WERI-Rb-1 (cell line): ENCODE measurements around the gene SLC1A6.

Source experiments
- DNase-seq: peaks from one replicate; pipeline ENCODE4 v3.0.0-alpha.2; 2020
- H3K27ac ChIP-seq: fragments of 250-450 bp; sonication (Bioruptor Pico); 2 replicates; pipeline ENCODE4 v1.5.1; 2020; ENCODE audit warnings: mild to moderate bottlenecking, moderate library complexity
- H3K27me3 ChIP-seq: fragments of 250-450 bp; sonication (Bioruptor Pico); 2 replicates; pipeline ENCODE4 v1.5.1; 2021; ENCODE audit warnings: mild to moderate bottlenecking, low read depth, moderate library complexity; ENCODE audit not compliant: insufficient read depth, severe bottlenecking
- H3K36me3 ChIP-seq: fragments of 250-450 bp; sonication (Bioruptor Pico); 2 replicates; pipeline ENCODE4 v1.5.1; 2020; ENCODE audit warnings: mild to moderate bottlenecking, moderate library complexity
- H3K4me3 ChIP-seq: 2 replicates; pipeline ENCODE4 v1.5.1; 2011; ENCODE audit warnings: low read depth, mild to moderate bottlenecking, control low read depth, low read length
- H3K9me3 ChIP-seq: fragments of 250-450 bp; sonication (Bioruptor Pico); 2 replicates; pipeline ENCODE4 v1.5.1; 2021; ENCODE audit warnings: mild to moderate bottlenecking, moderate library complexity; ENCODE audit not compliant: severe bottlenecking
- TF ChIP-seq, protein P1 (sequence below): IDR thresholded peaks from 2 replicates; pipeline ENCODE4 v1.5.1; 2011; ENCODE audit warnings: low read depth, mild to moderate bottlenecking, control low read depth, inconsistent platforms, low read length

SLC1A6 gene

DNA sequence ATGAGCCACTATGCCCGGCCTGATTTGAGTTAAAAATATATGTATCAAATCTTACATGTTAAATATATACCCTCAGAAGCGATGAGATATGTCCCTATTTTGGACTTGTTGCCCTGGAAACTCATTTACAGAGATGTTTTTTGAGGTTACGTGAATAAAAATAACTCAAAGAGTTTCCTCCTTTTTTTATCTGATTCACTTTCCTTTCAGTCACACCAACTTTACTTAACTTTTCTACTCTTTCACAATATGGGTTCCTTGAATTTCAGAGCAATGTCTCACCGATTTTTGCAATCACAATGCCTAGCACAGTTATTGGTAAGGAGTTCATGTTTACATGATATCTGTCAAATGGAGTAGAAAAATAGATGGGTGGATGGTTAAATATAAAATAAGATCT, 36.1 kb downstream of the SLC1A6 start:
- Histone ChIP-seq H3K4me3 (no peak overlapping the region), H3K36me3 (no peaks in the 10 kb centered on the region), H3K9me3 (no peaks in the 10 kb centered on the region), H3K27ac (no peak overlapping the region), H3K27me3 (peaks cover 83% of the 10 kb centered on the region)
- TF ChIP-seq, protein P1, sequence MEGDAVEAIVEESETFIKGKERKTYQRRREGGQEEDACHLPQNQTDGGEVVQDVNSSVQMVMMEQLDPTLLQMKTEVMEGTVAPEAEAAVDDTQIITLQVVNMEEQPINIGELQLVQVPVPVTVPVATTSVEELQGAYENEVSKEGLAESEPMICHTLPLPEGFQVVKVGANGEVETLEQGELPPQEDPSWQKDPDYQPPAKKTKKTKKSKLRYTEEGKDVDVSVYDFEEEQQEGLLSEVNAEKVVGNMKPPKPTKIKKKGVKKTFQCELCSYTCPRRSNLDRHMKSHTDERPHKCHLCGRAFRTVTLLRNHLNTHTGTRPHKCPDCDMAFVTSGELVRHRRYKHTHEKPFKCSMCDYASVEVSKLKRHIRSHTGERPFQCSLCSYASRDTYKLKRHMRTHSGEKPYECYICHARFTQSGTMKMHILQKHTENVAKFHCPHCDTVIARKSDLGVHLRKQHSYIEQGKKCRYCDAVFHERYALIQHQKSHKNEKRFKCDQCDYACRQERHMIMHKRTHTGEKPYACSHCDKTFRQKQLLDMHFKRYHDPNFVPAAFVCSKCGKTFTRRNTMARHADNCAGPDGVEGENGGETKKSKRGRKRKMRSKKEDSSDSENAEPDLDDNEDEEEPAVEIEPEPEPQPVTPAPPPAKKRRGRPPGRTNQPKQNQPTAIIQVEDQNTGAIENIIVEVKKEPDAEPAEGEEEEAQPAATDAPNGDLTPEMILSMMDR = no peak
- DNase-seq = no peak

DNA sequence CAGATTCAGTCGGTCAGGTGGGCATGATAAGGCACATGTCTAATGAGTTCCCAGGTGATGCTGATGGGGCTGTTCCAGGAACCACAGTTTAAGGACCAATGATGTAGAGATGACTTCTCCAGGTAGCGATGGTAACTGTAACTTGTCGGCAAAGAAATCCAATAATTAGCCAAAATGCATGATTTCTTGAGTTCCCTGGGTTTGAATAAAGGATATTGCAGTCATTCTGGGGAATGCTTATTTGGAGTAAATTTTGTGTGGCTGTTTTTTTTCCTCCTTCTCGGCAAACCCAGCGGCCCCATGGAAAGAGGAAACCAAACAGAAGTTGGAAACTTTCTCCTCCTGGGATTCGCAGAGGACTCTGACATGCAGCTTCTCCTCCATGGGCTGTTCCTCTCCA, 38.5 kb downstream of the SLC1A6 start, which contains the start of gene OR7C2:
Gene OR7C2 (plus strand): TSS at position 301 of the 400 bp plus-strand sequence. CDS start 0 bp downstream, at position 301.
- H3K27ac ChIP-seq = no peak within 1 kb of the TSS
- TF ChIP-seq, protein P1 = no peak
- DNase-seq = no peak

GRCh38 chr19:14940266-14940665, 39.4 kb downstream of the SLC1A6 start:
- TF ChIP-seq, protein P1 = no peak
- Histone ChIP-seq H3K9me3 (no peaks in the 10 kb centered on the region), H3K27me3 (peaks cover 53% of the 10 kb centered on the region), H3K27ac (no peak overlapping the region), H3K36me3 (no peaks in the 10 kb centered on the region), H3K4me3 (no peak overlapping the region)
- no peak for DNase-seq

More for the DNA sequence above, 38.5 kb downstream of the SLC1A6 start, which contains the start of gene OR7C2:
- H3K27me3 ChIP-seq = peaks cover 61% of the 10 kb centered on the region
- no peaks in the 10 kb centered on the region for H3K9me3 ChIP-seq
- no peak within 1 kb of the TSS for H3K4me3 ChIP-seq
- no peaks in the 10 kb centered on the region for H3K36me3 ChIP-seq

DNA sequence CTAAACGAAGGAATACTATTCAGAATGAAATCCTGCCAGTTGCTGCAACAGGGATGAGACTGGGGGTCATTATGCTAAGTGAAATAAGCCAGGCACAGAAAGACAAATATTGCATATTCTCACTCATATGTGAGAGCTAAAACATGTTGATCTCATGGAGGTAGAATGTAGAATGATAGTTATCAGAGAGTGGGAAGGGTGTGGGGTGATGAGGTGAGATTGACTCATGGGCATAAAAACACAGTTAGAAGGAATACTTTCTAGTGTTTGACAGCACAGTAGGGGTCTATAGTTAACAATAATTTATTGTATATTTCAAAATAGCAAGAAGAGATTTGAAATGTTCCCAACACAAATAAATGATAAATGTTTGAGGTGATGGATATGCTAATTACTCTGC, 46.2 kb downstream of the SLC1A6 start:
- no peak overlapping the region for H3K4me3 ChIP-seq
- H3K27ac ChIP-seq = no peak overlapping the region
- no peaks in the 10 kb centered on the region for H3K36me3 ChIP-seq
- H3K9me3 ChIP-seq = no peaks in the 10 kb centered on the region
- TF ChIP-seq, protein P1 = no peak
- H3K27me3 ChIP-seq = peaks cover 42% of the 10 kb centered on the region
- DNase-seq = no peak

DNA sequence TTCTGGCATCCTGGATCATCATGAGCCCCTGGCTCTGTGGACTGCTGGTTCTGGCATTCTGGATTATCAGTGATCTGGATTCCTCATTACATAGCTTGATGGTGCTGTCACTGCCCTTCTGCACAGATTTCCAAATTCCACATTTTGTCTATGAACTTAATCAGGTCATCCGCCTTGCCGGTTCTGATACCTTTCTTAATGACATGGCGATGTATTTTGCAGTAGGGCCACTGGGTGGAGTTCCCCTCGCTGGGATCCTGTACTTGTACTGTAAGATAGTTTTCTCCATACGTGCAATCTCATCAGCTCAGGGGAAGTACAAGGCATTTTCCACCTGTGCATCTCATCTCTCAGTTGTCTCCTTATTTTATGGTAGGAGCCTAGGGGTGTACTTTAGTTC, 62.8 kb downstream of the SLC1A6 start:
- peaks cover 82% of the 10 kb centered on the region for H3K27me3 ChIP-seq
- DNase-seq = no peak
- H3K9me3 ChIP-seq = peaks cover 2% of the 10 kb centered on the region
- H3K36me3 ChIP-seq = no peaks in the 10 kb centered on the region
- no peak overlapping the region for H3K27ac ChIP-seq
- TF ChIP-seq, protein P1 = no peak
- H3K4me3 ChIP-seq = no peak overlapping the region

DNA sequence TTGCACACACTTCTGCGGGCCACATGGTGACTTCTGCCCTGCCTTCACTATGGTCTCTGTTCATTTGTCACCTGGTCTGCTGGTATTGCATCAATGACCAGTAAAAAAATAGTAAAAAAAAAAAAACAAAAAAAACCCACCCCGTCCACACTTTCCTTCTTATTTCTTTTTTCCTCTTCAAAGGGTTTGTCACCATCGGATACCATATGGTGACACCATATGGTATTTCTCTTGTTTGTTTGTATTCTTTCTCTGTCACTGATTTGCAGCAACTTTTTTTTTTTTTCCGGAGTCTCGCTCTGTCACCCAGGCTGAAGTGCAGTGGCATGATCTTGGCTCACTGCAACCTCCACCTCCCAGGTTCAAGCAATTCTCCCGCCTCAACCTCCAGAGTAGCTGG, 64.5 kb downstream of the SLC1A6 start:
- H3K4me3 ChIP-seq = no peak overlapping the region
- TF ChIP-seq, protein P1 = no peak
- no peaks in the 10 kb centered on the region for H3K36me3 ChIP-seq
- peaks cover 80% of the 10 kb centered on the region for H3K27me3 ChIP-seq
- H3K9me3 ChIP-seq = peaks cover 2% of the 10 kb centered on the region
- H3K27ac ChIP-seq = no peak overlapping the region
- DNase-seq = no peak
